Measurements from ENCODE around the gene SLC25A13. TPM values are rescaled to one million over a fixed set of nuclear protein-coding genes. Genes with fewer than 3 reads are reported as not detected.

The SLC25A13 gene
- total and polyA plus RNA-seq, 9 of the 15 experiments (the other 6 are each of a cell fraction or from before 2014, with no cell fraction given) = 21.4 to 80.2 (median 58.7) TPM

GRCh38 chr7:96080027-96080426, 241.9 kb downstream of the SLC25A13 start (continued):
- TF ChIP-seq, protein P1, sequence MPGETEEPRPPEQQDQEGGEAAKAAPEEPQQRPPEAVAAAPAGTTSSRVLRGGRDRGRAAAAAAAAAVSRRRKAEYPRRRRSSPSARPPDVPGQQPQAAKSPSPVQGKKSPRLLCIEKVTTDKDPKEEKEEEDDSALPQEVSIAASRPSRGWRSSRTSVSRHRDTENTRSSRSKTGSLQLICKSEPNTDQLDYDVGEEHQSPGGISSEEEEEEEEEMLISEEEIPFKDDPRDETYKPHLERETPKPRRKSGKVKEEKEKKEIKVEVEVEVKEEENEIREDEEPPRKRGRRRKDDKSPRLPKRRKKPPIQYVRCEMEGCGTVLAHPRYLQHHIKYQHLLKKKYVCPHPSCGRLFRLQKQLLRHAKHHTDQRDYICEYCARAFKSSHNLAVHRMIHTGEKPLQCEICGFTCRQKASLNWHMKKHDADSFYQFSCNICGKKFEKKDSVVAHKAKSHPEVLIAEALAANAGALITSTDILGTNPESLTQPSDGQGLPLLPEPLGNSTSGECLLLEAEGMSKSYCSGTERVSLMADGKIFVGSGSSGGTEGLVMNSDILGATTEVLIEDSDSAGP (CRISPR knock-in tag; IDR thresholded peaks at IDR 0.05) = no peak
- TF ChIP-seq NCOA6 (IDR thresholded peaks at IDR 0.05) = no peak
- no peak for TF ChIP-seq FOXA3 (CRISPR knock-in tag; conservative IDR thresholded peaks at IDR 0.05 in 1 of 2, IDR thresholded peaks at IDR 0.05 in 1 of 2)
- TF ChIP-seq, protein P2, sequence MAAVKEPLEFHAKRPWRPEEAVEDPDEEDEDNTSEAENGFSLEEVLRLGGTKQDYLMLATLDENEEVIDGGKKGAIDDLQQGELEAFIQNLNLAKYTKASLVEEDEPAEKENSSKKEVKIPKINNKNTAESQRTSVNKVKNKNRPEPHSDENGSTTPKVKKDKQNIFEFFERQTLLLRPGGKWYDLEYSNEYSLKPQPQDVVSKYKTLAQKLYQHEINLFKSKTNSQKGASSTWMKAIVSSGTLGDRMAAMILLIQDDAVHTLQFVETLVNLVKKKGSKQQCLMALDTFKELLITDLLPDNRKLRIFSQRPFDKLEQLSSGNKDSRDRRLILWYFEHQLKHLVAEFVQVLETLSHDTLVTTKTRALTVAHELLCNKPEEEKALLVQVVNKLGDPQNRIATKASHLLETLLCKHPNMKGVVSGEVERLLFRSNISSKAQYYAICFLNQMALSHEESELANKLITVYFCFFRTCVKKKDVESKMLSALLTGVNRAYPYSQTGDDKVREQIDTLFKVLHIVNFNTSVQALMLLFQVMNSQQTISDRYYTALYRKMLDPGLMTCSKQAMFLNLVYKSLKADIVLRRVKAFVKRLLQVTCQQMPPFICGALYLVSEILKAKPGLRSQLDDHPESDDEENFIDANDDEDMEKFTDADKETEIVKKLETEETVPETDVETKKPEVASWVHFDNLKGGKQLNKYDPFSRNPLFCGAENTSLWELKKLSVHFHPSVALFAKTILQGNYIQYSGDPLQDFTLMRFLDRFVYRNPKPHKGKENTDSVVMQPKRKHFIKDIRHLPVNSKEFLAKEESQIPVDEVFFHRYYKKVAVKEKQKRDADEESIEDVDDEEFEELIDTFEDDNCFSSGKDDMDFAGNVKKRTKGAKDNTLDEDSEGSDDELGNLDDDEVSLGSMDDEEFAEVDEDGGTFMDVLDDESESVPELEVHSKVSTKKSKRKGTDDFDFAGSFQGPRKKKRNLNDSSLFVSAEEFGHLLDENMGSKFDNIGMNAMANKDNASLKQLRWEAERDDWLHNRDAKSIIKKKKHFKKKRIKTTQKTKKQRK (IDR thresholded peaks at IDR 0.05; ENCODE audit: borderline replicate concordance, low read depth, low read length) = no peak
- no peak for TF ChIP-seq MAX (CRISPR knock-in tag; IDR thresholded peaks at IDR 0.05)

All from K562 (cell line).